GM21390 (cell line): Measurements from ENCODE around the gene PGM1.

Experiments used
- ATAC-seq: cut with Tn5 transposase; IDR thresholded peaks from one replicate; pipeline ENCODE4 v1.9.1; 2021; ENCODE audit not compliant: unreplicated experiment

The PGM1 gene

GRCh38 chr1:63691701-63692425 is 98.7 kb downstream of the PGM1 start:
- peak; percentile 76 for ATAC-seq

- peak; percentile 65 for ATAC-seq
Measured at GRCh38 chr1:63693944-63694571, 100.8 kb downstream of the PGM1 start.

- no peak for ATAC-seq
Measured at GRCh38 chr1:63698001-63698838, 105.0 kb downstream of the PGM1 start.

- ATAC-seq = no peak
Measured at GRCh38 chr1:63701187-63701586, 108.0 kb downstream of the PGM1 start.

DNA sequence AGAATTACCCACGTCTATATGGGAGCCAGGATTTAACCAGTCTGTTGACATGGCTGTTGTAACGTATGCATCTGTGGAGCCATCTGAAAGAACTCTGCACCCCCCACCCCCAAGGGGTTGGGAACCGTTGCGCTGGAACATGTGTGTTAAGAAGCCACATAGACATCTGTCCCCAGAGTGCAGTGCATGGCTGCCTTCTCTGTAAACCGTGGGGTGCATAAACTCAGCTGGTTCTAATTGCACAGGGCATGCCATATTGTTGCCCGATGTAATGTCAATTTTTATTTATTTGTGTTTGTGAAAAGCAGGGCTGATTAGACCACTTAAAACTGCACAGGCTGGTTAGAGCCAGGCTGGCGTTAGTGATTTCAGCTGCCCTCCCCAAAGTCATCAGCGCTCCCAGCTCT is 110.5 kb downstream of the PGM1 start:
- ATAC-seq = no peak

GRCh38 chr1:63704443-63704842 is 111.2 kb downstream of the PGM1 start:
- no peak for ATAC-seq

DNA sequence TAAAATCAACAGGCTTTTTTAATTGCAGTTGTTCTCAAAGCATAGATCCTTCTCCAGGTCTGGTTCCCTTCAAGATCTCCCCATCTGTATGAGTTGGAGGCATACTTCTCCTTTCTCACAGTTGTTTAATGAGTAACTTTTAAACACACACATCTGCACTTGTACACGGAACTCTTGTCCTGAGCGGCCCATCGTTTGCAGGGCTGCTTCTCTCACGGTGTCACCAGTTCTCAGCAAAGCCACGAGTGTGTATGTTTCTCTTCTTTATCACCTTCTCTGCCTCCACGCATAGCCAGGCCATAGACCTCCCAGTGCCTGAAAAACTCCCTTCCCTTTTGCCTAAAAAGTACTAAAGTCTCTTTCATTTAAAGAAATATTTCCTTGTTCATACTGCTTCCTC is 111.9 kb downstream of the PGM1 start:
- peak; percentile 75 for ATAC-seq

GRCh38 chr1:63709267-63709828 is 116.1 kb downstream of the PGM1 start:
- ATAC-seq = no peak
